K562 (cell line): ENCODE results near the gene POLR3G.

Experiments
- BCL6 ChIP-seq: fragments of 250-450 bp; sonication (Bioruptor Pico); IDR thresholded peaks from 2 replicates; pipeline ENCODE4 v1.4.0; 2020
- CCAR2 ChIP-seq: fragments of 200-400 bp; formaldehyde crosslinking; IDR thresholded peaks from 2 replicates; pipeline ENCODE4 v1.6.1; 2017; ENCODE audit warnings: mild to moderate bottlenecking, low read depth, low read length
- ETV6 ChIP-seq, 3 experiments: fragments of 150-350 bp in 1 of 3; sonication (generic) in 1 of 3; formaldehyde crosslinking in 1 of 3; IDR thresholded peaks; 2 replicates each; pipeline versions ENCODE4 v1.6.1 to v1.8.0; 2014 to 2022; ENCODE audit warnings: borderline replicate concordance in 2 of 3, low read depth in 2 of 3, antibody characterized with exemption in 1 of 3, low read length in 1 of 3, mild to moderate bottlenecking in 1 of 3, missing genetic modification reagents in 1 of 3
- FOXA1 ChIP-seq: fragments of 450-650 bp; IDR thresholded peaks from 2 replicates; pipeline ENCODE4 v1.6.1; 2016; ENCODE audit warnings: mild to moderate bottlenecking, borderline replicate concordance
- MAFK ChIP-seq: IDR thresholded peaks from 2 replicates; pipeline ENCODE4 v1.6.1; 2011; ENCODE audit warnings: low read length, improper control_type of control experiment
- MTF1 ChIP-seq: fragments of 250-450 bp; sonication (Bioruptor Pico); IDR thresholded peaks from 2 replicates; pipeline ENCODE4 v1.9.0; 2021; ENCODE audit warnings: moderate library complexity, mild to moderate bottlenecking, inconsistent platforms, borderline replicate concordance
- PHF21A ChIP-seq: fragments of 450-650 bp; IDR thresholded peaks from 2 replicates; pipeline ENCODE4 v1.6.1; 2017; ENCODE audit warnings: low read depth, borderline replicate concordance
- POLR2A ChIP-seq: fragments of 450-650 bp; conservative IDR thresholded peaks from 2 replicates; pipeline ENCODE4 v1.6.1; 2016
- RNF2 ChIP-seq: sonication (generic); IDR thresholded peaks from 2 replicates; pipeline ENCODE4 v1.6.1; 2016
- TEAD1 ChIP-seq, 2 experiments: fragments of 450-650 bp in 1 of 2; sonication (generic) in 1 of 2; formaldehyde crosslinking; IDR thresholded peaks; 2 replicates each; pipeline versions ENCODE4 v1.4.0 to v1.8.0; 2020 to 2022; ENCODE audit warnings: mild to moderate bottlenecking in 2 of 2, missing genetic modification reagents in 1 of 2
- ZFP36 ChIP-seq: fragments of 150-350 bp; IDR thresholded peaks from 2 replicates; pipeline ENCODE4 v1.6.1; 2018; ENCODE audit warnings: low read length, low read depth; ENCODE audit not compliant: partially characterized antibody

DNA sequence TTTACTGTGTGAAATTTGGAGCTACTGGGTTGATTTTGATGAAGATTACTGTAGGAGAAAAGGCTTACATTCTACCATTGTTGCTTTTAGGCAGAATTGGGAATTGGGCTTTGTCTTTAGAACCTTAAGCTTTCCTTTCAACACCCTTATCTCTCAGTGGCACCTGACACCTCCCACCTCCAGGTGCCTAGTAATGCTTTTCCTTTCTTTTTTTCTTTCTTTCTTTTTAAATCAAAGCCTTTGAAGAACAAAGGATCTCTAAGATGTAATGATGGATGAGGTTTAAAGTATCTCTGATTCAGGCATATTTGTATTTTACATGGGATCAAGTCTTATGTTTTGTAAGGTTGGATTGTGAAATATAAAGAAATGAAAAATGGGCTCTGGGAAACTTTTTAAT is 81.0 kb downstream of the POLR3G start:
- TF ChIP-seq FOXA1 (no peak), RNF2 (no peak), MTF1 (no peak), ETV6 (IDR thresholded peaks at IDR 0.05; ENCODE audit: borderline replicate concordance in 1 of 2, low read depth in 2 of 2, low read length in 1 of 2) (no peak), ETV6 (CRISPR knock-in tag; IDR thresholded peaks at IDR 0.05; ENCODE audit: borderline replicate concordance) (no peak), PHF21A (no peak), POLR2A (no peak), TEAD1 (CRISPR knock-in tag; IDR thresholded peaks at IDR 0.05) (no peak), MAFK (no peak), ZFP36 (no peak), BCL6 (no peak), CCAR2 (no peak)
